Fibroblast of lung (primary cell): Measurements from ENCODE around the gene AFP. TPM values are rescaled to one million over a fixed set of nuclear protein-coding genes. Genes with fewer than 3 reads are reported as not detected.

ENCODE experiments used
- DNase-seq, 2 donors: peaks; one replicate each; pipeline versions ENCODE4 v3.0.0 to v3.0.0-alpha.2; 2010; ENCODE audit warnings: low read depth in 2 of 2
- H2AFZ ChIP-seq: 2 replicates; pipeline ENCODE4 v1.5.1; 2012; ENCODE audit warnings: low read length, control low read depth, inconsistent platforms
- H3K27ac ChIP-seq: 2 replicates; pipeline ENCODE4 v1.5.1; 2011; ENCODE audit warnings: low read length, control low read depth; ENCODE audit not compliant: insufficient read depth
- H3K27me3 ChIP-seq: 2 replicates; pipeline ENCODE4 v1.5.1; 2011; ENCODE audit warnings: mild to moderate bottlenecking, low read length; ENCODE audit not compliant: control insufficient read depth, insufficient read depth
- H3K36me3 ChIP-seq: 2 replicates; pipeline ENCODE4 v1.5.1; 2011; ENCODE audit warnings: low read length; ENCODE audit not compliant: control insufficient read depth, insufficient read depth
- H3K4me1 ChIP-seq: 2 replicates; pipeline ENCODE4 v1.5.1; 2011; ENCODE audit warnings: low read length; ENCODE audit not compliant: control insufficient read depth, insufficient read depth; ENCODE audit errors: extremely low read depth
- H3K4me2 ChIP-seq: 2 replicates; pipeline ENCODE4 v1.5.1; 2011; ENCODE audit warnings: low read length, control low read depth; ENCODE audit not compliant: insufficient read depth; ENCODE audit errors: extremely low read depth
- H3K4me3 ChIP-seq, 4 experiments: fragments of 200-600 bp in 1 of 4; sonication (generic) in 1 of 4; replicated peaks in 1 of 4; 2 replicates each; pipeline ENCODE4 v1.5.1; 2011 to 2016; ENCODE audit warnings: low read length in 4 of 4, low read depth in 3 of 4, mild to moderate bottlenecking in 3 of 4, control low read depth in 2 of 4, inconsistent platforms in 1 of 4, mixed read lengths in 1 of 4; ENCODE audit not compliant: insufficient read depth in 1 of 4; ENCODE audit errors: control extremely low read depth in 1 of 4
- H3K79me2 ChIP-seq: 2 replicates; pipeline ENCODE4 v1.5.1; 2012; ENCODE audit warnings: mild to moderate bottlenecking, low read length, inconsistent platforms; ENCODE audit not compliant: control insufficient read depth, insufficient read depth
- H3K9ac ChIP-seq: 2 replicates; pipeline ENCODE4 v1.5.1; 2011; ENCODE audit warnings: mild to moderate bottlenecking, low read length, control low read depth; ENCODE audit not compliant: insufficient read depth
- H3K9me3 ChIP-seq: 2 replicates; pipeline ENCODE4 v1.5.1; 2012; ENCODE audit warnings: low read depth, low read length; ENCODE audit not compliant: control insufficient read depth, insufficient read depth
- H4K20me1 ChIP-seq: 2 replicates; pipeline ENCODE4 v1.5.1; 2011; ENCODE audit warnings: low read length; ENCODE audit not compliant: control insufficient read depth, insufficient read depth; ENCODE audit errors: extremely low read depth
- EZH2 ChIP-seq: IDR thresholded peaks from 2 replicates; pipeline ENCODE4 v1.5.1; 2012; ENCODE audit warnings: low read length, control low read depth, mild to moderate bottlenecking; ENCODE audit errors: missing control alignments
- polyA plus RNA-seq, 2 donors: library from polyadenylated mRNA; depleted of rRNA in 1 of 2; stranded (reverse) in 1 of 2; unstranded in 1 of 2; fragments of >200 nt; gene quantifications; 2 replicates each; pipeline ENCODE4 v1.2.1, GENCODE V29; 2011 to 2012; ENCODE audit warnings: missing spikeins in 1 of 2
- total RNA-seq: library from RNA; depleted of rRNA; stranded (reverse); fragments of >200 nt; gene quantifications from 2 replicates; pipeline ENCODE4 v1.2.1, GENCODE V29; 2014
- TF ChIP-seq, protein P1 (sequence below), 2 donors: IDR thresholded peaks in 1 of 2; conservative IDR thresholded peaks in 1 of 2; 1 replicate in 1 of 2; 2 replicates in 1 of 2; pipeline ENCODE4 v1.5.1; 2011 to 2012; ENCODE audit warnings: low read length in 2 of 2, control low read depth in 1 of 2, inconsistent platforms in 1 of 2, low read depth in 1 of 2, mild to moderate bottlenecking in 1 of 2

AFP gene
- total and polyA plus RNA-seq, 2 donors (not counting 1 experiment from before 2014, with no cell fraction given) = 0.35 to 0.83 TPM

DNA sequence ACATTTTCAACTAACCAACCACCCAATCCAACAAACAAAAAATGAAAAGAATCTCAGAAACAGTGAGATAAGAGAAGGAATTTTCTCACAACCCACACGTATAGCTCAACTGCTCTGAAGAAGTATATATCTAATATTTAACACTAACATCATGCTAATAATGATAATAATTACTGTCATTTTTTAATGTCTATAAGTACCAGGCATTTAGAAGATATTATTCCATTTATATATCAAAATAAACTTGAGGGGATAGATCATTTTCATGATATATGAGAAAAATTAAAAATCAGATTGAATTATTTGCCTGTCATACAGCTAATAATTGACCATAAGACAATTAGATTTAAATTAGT is 4.2 kb upstream of the AFP start:
- no peaks in the 10 kb centered on the region for H3K4me1 ChIP-seq
- H3K27ac ChIP-seq = no peak overlapping the region
- no peak for TF ChIP-seq EZH2
- TF ChIP-seq, protein P1, sequence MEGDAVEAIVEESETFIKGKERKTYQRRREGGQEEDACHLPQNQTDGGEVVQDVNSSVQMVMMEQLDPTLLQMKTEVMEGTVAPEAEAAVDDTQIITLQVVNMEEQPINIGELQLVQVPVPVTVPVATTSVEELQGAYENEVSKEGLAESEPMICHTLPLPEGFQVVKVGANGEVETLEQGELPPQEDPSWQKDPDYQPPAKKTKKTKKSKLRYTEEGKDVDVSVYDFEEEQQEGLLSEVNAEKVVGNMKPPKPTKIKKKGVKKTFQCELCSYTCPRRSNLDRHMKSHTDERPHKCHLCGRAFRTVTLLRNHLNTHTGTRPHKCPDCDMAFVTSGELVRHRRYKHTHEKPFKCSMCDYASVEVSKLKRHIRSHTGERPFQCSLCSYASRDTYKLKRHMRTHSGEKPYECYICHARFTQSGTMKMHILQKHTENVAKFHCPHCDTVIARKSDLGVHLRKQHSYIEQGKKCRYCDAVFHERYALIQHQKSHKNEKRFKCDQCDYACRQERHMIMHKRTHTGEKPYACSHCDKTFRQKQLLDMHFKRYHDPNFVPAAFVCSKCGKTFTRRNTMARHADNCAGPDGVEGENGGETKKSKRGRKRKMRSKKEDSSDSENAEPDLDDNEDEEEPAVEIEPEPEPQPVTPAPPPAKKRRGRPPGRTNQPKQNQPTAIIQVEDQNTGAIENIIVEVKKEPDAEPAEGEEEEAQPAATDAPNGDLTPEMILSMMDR (conservative IDR thresholded peaks at IDR 0.05 in 1 of 2, IDR thresholded peaks at IDR 0.05 in 1 of 2; ENCODE audit: low read depth in 1 of 2, low read length in 2 of 2) = no peak
- H3K36me3 ChIP-seq = no peaks in the 10 kb centered on the region
- H3K27me3 ChIP-seq = peaks cover 8% of the 10 kb centered on the region
- DNase-seq = no peak
- H3K4me3 ChIP-seq = no peak overlapping the region
- no peaks in the 10 kb centered on the region for H3K9me3 ChIP-seq
- H4K20me1 ChIP-seq = no peaks in the 10 kb centered on the region
- H3K4me2 ChIP-seq = no peak overlapping the region
- no peak overlapping the region for H2AFZ ChIP-seq
- H3K9ac ChIP-seq = no peak overlapping the region
- H3K79me2 ChIP-seq = no peaks in the 10 kb centered on the region

GRCh38 chr4:73432169-73433000 is 3.6 kb upstream of the AFP start:
- H3K27me3 ChIP-seq = peaks cover 8% of the 10 kb centered on the region
- no peak overlapping the region for H2AFZ ChIP-seq
- no peak overlapping the region for H3K4me2 ChIP-seq
- H3K79me2 ChIP-seq = no peaks in the 10 kb centered on the region
- no peaks in the 10 kb centered on the region for H3K36me3 ChIP-seq
- H3K9me3 ChIP-seq = no peaks in the 10 kb centered on the region
- H3K4me3 ChIP-seq = no peak overlapping the region
- no peaks in the 10 kb centered on the region for H3K4me1 ChIP-seq
- no peak overlapping the region for H3K9ac ChIP-seq
- TF ChIP-seq EZH2 = no peak
- TF ChIP-seq, protein P1 (conservative IDR thresholded peaks at IDR 0.05 in 1 of 2, IDR thresholded peaks at IDR 0.05 in 1 of 2; ENCODE audit: low read depth in 1 of 2, low read length in 2 of 2) = no peak
- H4K20me1 ChIP-seq = no peaks in the 10 kb centered on the region
- H3K27ac ChIP-seq = no peak overlapping the region
- no peak for DNase-seq

DNA sequence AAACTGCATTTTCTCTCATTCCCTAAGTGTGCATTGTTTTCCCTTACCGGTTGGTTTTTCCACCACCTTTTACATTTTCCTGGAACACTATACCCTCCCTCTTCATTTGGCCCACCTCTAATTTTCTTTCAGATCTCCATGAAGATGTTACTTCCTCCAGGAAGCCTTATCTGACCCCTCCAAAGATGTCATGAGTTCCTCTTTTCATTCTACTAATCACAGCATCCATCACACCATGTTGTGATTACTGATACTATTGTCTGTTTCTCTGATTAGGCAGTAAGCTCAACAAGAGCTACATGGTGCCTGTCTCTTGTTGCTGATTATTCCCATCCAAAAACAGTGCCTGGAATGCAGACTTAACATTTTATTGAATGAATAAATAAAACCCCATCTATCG is 2.9 kb upstream of the AFP start:
- Histone ChIP-seq H3K36me3 (no peaks in the 10 kb centered on the region), H3K9ac (no peak overlapping the region), H3K4me3 (no peak overlapping the region), H3K27me3 (peaks cover 8% of the 10 kb centered on the region), H2AFZ (no peak overlapping the region), H3K4me2 (no peak overlapping the region), H3K27ac (no peak overlapping the region), H3K4me1 (no peaks in the 10 kb centered on the region), H3K79me2 (no peaks in the 10 kb centered on the region), H3K9me3 (no peaks in the 10 kb centered on the region), H4K20me1 (no peaks in the 10 kb centered on the region)
- no peak for DNase-seq
- TF ChIP-seq, protein P1 (conservative IDR thresholded peaks at IDR 0.05 in 1 of 2, IDR thresholded peaks at IDR 0.05 in 1 of 2; ENCODE audit: low read depth in 1 of 2, low read length in 2 of 2) = no peak
- no peak for TF ChIP-seq EZH2
